Stimulated activated naive CD8-positive, alpha-beta T cell treated with anti-CD3 and anti-CD28 coated beads, Interleukin-15, Interleukin-2, amounts not matched to agents 100 ng/mL and 50 ng/mL, for 24 hours (primary cell): ENCODE measurements around the gene IKBIP.
"Not testable (repeated sequence)": the region's sequence is repeated elsewhere in the genome, so short reads cannot be mapped to it uniquely, and the experiment has no call there.

Experiments
- H3K27ac Mint-ChIP-seq: one replicate; pipeline ENCODE4 v1.8.0; 2021; ENCODE audit warnings: mild to moderate bottlenecking, mixed read lengths
- H3K27me3 Mint-ChIP-seq: one replicate; pipeline ENCODE4 v1.8.0; 2021; ENCODE audit warnings: mixed read lengths
- H3K36me3 Mint-ChIP-seq: one replicate; pipeline ENCODE4 v1.8.0; 2021; ENCODE audit warnings: low read depth, mixed read lengths
- H3K4me1 Mint-ChIP-seq: one replicate; pipeline ENCODE4 v1.8.0; 2021; ENCODE audit warnings: low read depth, mixed read lengths
- H3K4me3 Mint-ChIP-seq: one replicate; pipeline ENCODE4 v1.8.0; 2021; ENCODE audit warnings: mild to moderate bottlenecking, mixed read lengths
- H3K9me3 Mint-ChIP-seq: one replicate; pipeline ENCODE4 v1.8.0; 2021; ENCODE audit warnings: mixed read lengths

The IKBIP gene

DNA sequence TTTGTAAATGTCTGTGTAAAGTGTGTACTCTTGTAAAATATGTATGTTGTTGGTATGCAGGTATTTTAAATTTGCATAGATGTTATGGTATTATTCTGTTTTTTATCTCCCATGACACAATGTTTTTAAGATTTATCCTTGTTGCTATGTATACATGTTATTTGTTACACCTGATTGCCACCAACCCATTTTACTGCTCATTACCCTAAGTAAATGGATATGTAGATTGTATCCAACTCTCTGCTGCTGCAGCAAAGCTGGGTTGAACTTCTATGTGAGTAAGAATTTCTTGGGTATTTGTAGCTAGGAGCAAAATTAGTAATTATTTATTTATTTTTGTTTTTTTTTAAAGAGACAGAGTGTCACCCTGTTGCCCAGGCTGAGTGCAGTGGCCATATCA, 6.7 kb upstream of the IKBIP start:
- H3K9me3 Mint-ChIP-seq, result no peaks in the 10 kb centered on the region
- no peak overlapping the region for H3K27ac Mint-ChIP-seq
- peaks cover 19% of the 10 kb centered on the region for H3K36me3 Mint-ChIP-seq
- no peak overlapping the region for H3K4me3 Mint-ChIP-seq
- H3K4me1 Mint-ChIP-seq, result peaks cover 17% of the 10 kb centered on the region
- no peaks in the 10 kb centered on the region for H3K27me3 Mint-ChIP-seq

- Mint-ChIP-seq H3K9me3 (no peaks in the 10 kb centered on the region), H3K4me1 (peaks cover 29% of the 10 kb centered on the region), H3K27ac (peak overlapping the region; percentile 65), H3K36me3 (peaks cover 15% of the 10 kb centered on the region), H3K4me3 (peak overlapping the region; percentile 97), H3K27me3 (no peaks in the 10 kb centered on the region)
Measured at GRCh38 chr12:98646294-98647090, 1.9 kb upstream of the IKBIP start.

DNA sequence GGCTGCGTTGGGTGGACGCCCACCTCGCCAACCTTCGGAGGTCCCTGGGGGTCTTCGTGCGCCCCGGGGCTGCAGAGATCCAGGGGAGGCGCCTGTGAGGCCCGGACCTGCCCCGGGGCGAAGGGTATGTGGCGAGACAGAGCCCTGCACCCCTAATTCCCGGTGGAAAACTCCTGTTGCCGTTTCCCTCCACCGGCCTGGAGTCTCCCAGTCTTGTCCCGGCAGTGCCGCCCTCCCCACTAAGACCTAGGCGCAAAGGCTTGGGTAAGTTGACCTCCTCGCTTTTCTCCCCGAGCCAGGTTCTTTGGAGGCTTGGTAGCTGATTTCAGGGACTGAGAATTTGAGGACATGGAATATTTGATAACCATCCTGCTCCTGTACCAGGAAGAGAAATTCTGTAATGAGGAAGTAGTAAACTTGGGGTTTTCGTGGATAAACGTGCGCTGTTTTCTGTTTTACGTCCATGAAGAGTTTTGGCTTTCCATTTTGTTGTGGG, 1.0 kb upstream of the IKBIP start:
- Mint-ChIP-seq H3K4me3 (peak overlapping the region; percentile 97), H3K36me3 (peaks cover 16% of the 10 kb centered on the region), H3K27me3 (no peaks in the 10 kb centered on the region), H3K27ac (peak overlapping the region; percentile 75), H3K4me1 (peaks cover 32% of the 10 kb centered on the region), H3K9me3 (no peaks in the 10 kb centered on the region)

- Mint-ChIP-seq H3K36me3 (peaks cover 15% of the 10 kb centered on the region), H3K9me3 (no peaks in the 10 kb centered on the region), H3K4me1 (peaks cover 32% of the 10 kb centered on the region), H3K27ac (peak overlapping the region; percentile 95), H3K4me3 (peak overlapping the region; percentile 97), H3K27me3 (no peaks in the 10 kb centered on the region)
Measured at GRCh38 chr12:98644433-98644711, 216 bp downstream of the IKBIP start.

- H3K27ac Mint-ChIP-seq, H3K27me3 Mint-ChIP-seq, H3K9me3 Mint-ChIP-seq: not testable (repeated sequence)
- peaks cover 24% of the 10 kb centered on the region for H3K36me3 Mint-ChIP-seq
- H3K4me1 Mint-ChIP-seq, result peaks cover 46% of the 10 kb centered on the region
- peak overlapping the region; percentile 97 for H3K4me3 Mint-ChIP-seq
Measured at GRCh38 chr12:98642801-98643200, 1.8 kb downstream of the IKBIP start.

DNA sequence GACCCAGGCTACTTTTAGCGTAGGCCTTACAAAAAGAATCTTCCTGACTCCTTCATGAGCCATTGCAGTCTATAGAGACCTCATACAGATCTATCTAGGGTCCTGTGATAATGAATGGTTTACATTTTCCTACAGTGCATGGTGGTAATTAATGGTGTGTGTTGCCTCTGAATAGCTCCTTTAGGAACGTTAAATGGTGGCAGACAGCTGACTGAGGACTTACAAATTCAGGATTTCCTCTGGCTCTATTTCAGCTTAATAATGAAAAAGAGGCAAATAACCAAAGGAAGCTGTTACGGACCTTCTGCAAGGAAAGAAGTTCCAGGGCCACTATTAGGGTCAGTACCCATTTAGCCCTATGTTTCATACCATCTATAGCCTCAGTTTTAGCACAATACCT, 5.1 kb downstream of the IKBIP start:
- Mint-ChIP-seq H3K36me3 (peaks cover 32% of the 10 kb centered on the region), H3K27me3 (no peaks in the 10 kb centered on the region), H3K4me1 (peaks cover 34% of the 10 kb centered on the region), H3K27ac (no peak overlapping the region), H3K4me3 (no peak overlapping the region), H3K9me3 (no peaks in the 10 kb centered on the region)

DNA sequence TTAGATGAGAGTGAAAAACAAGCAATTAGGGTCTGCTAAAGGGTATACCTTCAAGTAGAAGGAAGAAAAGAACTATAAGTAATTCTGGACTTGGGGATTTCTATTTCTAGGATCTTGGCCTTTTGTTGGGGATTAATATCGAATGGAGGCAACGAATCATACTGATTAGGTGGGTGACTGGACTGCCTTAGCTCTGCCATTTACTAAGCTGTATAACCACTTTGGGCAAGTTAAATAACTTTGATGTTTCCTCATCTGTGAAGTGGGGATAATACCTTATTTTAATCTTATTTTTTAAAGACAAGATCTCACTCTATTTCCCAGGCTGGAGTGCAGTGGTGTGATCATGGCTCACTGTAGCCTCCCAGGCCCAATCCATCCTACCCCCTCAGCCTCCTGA, 6.6 kb downstream of the IKBIP start:
- H3K27ac Mint-ChIP-seq, result peak overlapping the region; percentile 22
- no peaks in the 10 kb centered on the region for H3K9me3 Mint-ChIP-seq
- H3K27me3 Mint-ChIP-seq, result no peaks in the 10 kb centered on the region
- H3K36me3 Mint-ChIP-seq, result peaks cover 42% of the 10 kb centered on the region
- no peak overlapping the region for H3K4me3 Mint-ChIP-seq
- peaks cover 26% of the 10 kb centered on the region for H3K4me1 Mint-ChIP-seq

- Mint-ChIP-seq H3K4me3 (no peak overlapping the region), H3K9me3 (no peaks in the 10 kb centered on the region), H3K27ac (no peak overlapping the region)
Measured at GRCh38 chr12:98637068-98637467, 7.5 kb downstream of the IKBIP start.

DNA sequence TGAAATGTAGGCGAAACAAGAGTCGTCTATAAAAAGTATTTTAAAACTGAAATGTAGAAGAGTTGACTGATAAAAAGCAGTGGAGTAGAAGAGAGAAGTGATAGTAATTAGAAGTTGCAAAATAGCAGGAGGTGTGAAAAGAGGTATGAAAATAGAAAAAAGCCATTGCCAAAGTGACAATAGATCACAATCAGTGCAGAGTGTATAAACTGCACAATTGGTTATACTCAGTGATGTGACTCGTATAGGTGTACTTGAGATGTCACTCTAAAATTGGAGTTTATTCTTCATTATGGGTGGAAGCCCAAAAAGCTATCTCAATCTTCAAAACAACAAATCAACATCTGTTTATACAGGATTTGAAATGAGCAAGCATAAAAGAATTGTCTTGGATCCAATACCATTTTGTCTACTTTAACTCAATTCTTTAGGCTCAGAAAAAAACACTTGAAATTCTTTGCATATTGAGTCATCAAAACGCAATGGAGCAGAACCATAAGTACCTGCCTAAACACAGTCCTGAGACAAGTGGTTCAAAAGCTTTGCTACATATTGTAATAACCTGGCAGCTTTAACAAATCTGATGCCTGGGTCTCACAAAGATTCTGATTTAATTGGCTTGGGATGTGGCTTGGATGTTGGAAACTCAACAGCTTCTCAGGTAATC, 8.8 kb downstream of the IKBIP start:
- Mint-ChIP-seq H3K27me3 (no peaks in the 10 kb centered on the region), H3K27ac (no peak overlapping the region)

More at GRCh38 chr12:98637068-98637467, 7.5 kb downstream of the IKBIP start:
- H3K4me1 Mint-ChIP-seq, result peaks cover 21% of the 10 kb centered on the region
- H3K36me3 Mint-ChIP-seq, result peaks cover 46% of the 10 kb centered on the region
- H3K27me3 Mint-ChIP-seq, result no peaks in the 10 kb centered on the region

DNA sequence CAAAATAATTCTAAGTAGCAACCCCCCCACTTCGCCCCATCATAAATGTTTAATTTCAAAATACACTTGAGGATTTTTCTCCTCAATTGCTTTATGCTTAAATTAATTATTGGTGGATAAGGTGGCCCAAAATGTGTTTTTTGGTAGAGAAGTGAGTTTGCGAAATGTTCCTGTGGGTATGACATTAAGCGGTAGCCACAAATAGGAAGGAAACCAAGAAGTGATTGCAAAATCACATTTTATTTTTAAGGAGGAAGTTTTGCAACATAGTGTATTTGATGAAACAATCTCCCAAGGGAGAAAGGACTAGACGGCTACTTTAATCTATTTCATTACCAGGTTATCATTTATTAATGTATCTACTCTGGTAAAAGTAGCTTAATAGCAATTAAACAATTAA, 25.6 kb downstream of the IKBIP start:
- H3K4me3 Mint-ChIP-seq, result no peak overlapping the region
- peaks cover 7% of the 10 kb centered on the region for H3K4me1 Mint-ChIP-seq
- H3K36me3 Mint-ChIP-seq, result peaks cover 4% of the 10 kb centered on the region
- H3K9me3 Mint-ChIP-seq, result no peaks in the 10 kb centered on the region
- no peak overlapping the region for H3K27ac Mint-ChIP-seq
- H3K27me3 Mint-ChIP-seq, result no peaks in the 10 kb centered on the region

More for the DNA sequence above, 8.8 kb downstream of the IKBIP start:
- Mint-ChIP-seq H3K9me3 (no peaks in the 10 kb centered on the region), H3K4me3 (no peak overlapping the region), H3K36me3 (peaks cover 41% of the 10 kb centered on the region), H3K4me1 (peaks cover 18% of the 10 kb centered on the region)

DNA sequence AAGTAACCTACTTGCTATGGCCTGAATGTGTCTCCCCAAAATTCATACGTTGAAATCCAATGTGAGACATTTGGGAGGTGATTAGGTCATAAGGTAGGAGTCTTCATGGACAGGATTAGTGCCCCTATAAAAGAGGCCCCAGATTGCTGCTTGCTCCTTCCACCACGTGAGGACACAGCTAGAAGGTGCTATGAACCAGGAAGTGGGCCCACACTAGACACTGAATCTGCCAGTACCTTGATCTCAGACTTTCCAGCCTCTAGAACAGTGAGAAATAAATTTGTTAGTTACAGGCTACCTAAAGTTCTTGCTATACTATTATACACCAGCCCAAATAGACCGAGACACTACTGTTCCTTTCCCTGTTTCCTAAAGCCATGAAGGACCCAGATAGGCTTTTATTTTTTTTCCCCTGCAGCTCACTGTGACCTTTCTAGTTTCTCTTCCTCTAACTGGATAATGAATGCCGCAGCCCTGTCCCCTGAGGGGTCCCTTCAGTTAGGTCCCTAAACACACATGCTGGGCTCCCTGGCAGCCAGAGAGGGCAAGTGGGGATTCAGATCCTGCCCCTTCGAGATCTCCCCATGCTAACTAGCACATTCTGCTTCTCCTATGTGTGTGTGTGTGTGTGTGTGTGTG, 31.8 kb downstream of the IKBIP start:
- H3K27ac Mint-ChIP-seq, result peak overlapping the region; percentile 50
- H3K9me3 Mint-ChIP-seq, result no peaks in the 10 kb centered on the region
- no peak overlapping the region for H3K4me3 Mint-ChIP-seq

DNA sequence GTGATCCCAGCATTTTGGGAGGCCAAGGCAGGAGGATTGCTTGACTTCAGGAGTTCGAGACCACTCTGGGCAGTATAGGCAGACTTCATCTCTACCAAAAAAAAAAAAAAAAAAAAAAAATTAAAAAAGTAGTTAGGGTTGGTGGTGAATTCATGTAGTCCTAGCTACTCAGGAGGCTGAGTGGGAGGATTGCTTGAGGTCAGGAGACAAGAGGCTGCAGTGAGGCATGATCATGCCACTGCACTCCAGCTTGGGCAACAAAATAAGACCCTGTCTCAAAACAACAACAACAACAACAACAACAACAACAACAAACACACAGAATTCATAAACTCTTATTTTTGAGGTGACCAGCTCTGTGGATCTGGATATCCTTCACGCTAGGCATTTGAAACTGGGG, 34.0 kb downstream of the IKBIP start:
- H3K27me3 Mint-ChIP-seq, result no peaks in the 10 kb centered on the region
- H3K9me3 Mint-ChIP-seq, result no peaks in the 10 kb centered on the region

More for the DNA sequence above, 31.8 kb downstream of the IKBIP start:
- Mint-ChIP-seq H3K36me3 (no peaks in the 10 kb centered on the region), H3K27me3 (no peaks in the 10 kb centered on the region), H3K4me1 (peaks cover 11% of the 10 kb centered on the region)

GRCh38 chr12:98606359-98606988, 38.1 kb downstream of the IKBIP start:
- Mint-ChIP-seq H3K4me3 (no peak overlapping the region), H3K27ac (no peak overlapping the region)

More for the DNA sequence above, 34.0 kb downstream of the IKBIP start:
- Mint-ChIP-seq H3K36me3 (no peaks in the 10 kb centered on the region), H3K27ac (no peak overlapping the region), H3K4me3 (no peak overlapping the region), H3K4me1 (peaks cover 22% of the 10 kb centered on the region)

DNA sequence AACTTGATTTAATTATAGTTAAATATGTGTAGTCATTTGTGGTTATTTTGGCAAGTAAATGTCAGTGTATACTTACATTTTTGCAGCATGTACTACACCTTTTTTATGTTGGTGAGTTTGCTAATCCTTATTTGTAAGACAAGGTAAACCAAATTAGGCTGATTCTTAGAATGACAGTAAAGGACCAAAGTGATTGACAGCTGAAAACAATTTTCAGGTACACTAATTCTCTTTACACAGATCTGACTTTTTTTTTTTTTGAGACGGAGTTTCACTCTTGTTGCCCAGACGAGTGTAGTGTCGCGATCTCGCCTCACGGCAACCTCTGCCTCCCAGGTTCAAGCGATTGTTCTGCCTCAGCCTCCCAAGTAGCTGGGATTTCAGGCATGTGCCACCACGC, 42.7 kb downstream of the IKBIP start:
- Mint-ChIP-seq H3K9me3 (no peaks in the 10 kb centered on the region), H3K36me3 (peaks cover 64% of the 10 kb centered on the region), H3K27ac (no peak overlapping the region), H3K4me1 (peaks cover 17% of the 10 kb centered on the region), H3K27me3 (no peaks in the 10 kb centered on the region), H3K4me3 (no peak overlapping the region)

More at GRCh38 chr12:98606359-98606988, 38.1 kb downstream of the IKBIP start:
- Mint-ChIP-seq H3K36me3 (peaks cover 27% of the 10 kb centered on the region), H3K27me3 (no peaks in the 10 kb centered on the region), H3K4me1 (peaks cover 11% of the 10 kb centered on the region), H3K9me3 (no peaks in the 10 kb centered on the region)

- H3K27ac Mint-ChIP-seq, result peak overlapping the region; percentile 68
- H3K27me3 Mint-ChIP-seq, result not testable (repeated sequence)
Measured at GRCh38 chr12:98597313-98597712, 47.3 kb downstream of the IKBIP start.

More at GRCh38 chr12:98597313-98597712, 47.3 kb downstream of the IKBIP start:
- not testable (repeated sequence) for H3K9me3 Mint-ChIP-seq
- Mint-ChIP-seq H3K4me1 (peaks cover 42% of the 10 kb centered on the region), H3K36me3 (peaks cover 77% of the 10 kb centered on the region), H3K4me3 (peak overlapping the region; percentile 99)
